HepG2 (cell line): ENCODE results near the gene FITM1. TPM values are rescaled to one million over a fixed set of nuclear protein-coding genes. Genes with fewer than 3 reads are reported as not detected.

Experiments used
- ARID2 ChIP-seq: sonication (generic); formaldehyde crosslinking; IDR thresholded peaks from 2 replicates; pipeline ENCODE4 v1.8.1; 2022; ENCODE audit warnings: mild to moderate bottlenecking, missing genetic modification reagents, borderline replicate concordance
- ASH2L ChIP-seq: fragments of 300-600, 200-600 bp; sonication (generic); IDR thresholded peaks from 2 replicates; pipeline ENCODE4 v1.7.0; 2017; ENCODE audit warnings: low read depth, mild to moderate bottlenecking, moderate library complexity, mixed read lengths, low read length; ENCODE audit not compliant: insufficient read length
- ATAD3A ChIP-seq: sonication (generic); formaldehyde crosslinking; IDR thresholded peaks from 2 replicates; pipeline ENCODE4 v1.4.0; 2020; ENCODE audit warnings: missing genetic modification reagents
- GLI4 ChIP-seq: sonication (generic); formaldehyde crosslinking; IDR thresholded peaks from 2 replicates; pipeline ENCODE4 v1.5.1; 2020; ENCODE audit warnings: missing genetic modification reagents, mild to moderate bottlenecking, moderate library complexity, borderline replicate concordance
- HIVEP1 ChIP-seq: sonication (generic); formaldehyde crosslinking; IDR thresholded peaks from 2 replicates; pipeline ENCODE4 v1.4.0; 2020; ENCODE audit warnings: mild to moderate bottlenecking, missing genetic modification reagents
- MTERF4 ChIP-seq: sonication (generic); formaldehyde crosslinking; IDR thresholded peaks from 2 replicates; pipeline ENCODE4 v1.8.0; 2023; ENCODE audit warnings: mild to moderate bottlenecking, missing genetic modification reagents
- PPARG ChIP-seq: conservative IDR thresholded peaks from 2 replicates; pipeline ENCODE4 v1.6.1; 2016; ENCODE audit warnings: missing biosample characterization, missing genetic modification reagents
- PRDM4 ChIP-seq: sonication (generic); formaldehyde crosslinking; IDR thresholded peaks from 2 replicates; pipeline ENCODE4 v1.9.0; 2021; ENCODE audit warnings: missing genetic modification reagents, borderline replicate concordance
- RFX3 ChIP-seq: IDR thresholded peaks from 2 replicates; pipeline ENCODE4 v1.6.1; 2016; ENCODE audit warnings: missing biosample characterization, missing genetic modification reagents
- SP5 ChIP-seq: IDR thresholded peaks from 2 replicates; pipeline ENCODE4 v1.6.1; 2016; ENCODE audit warnings: low read depth, borderline replicate concordance
- TBP ChIP-seq: sonication (generic); formaldehyde crosslinking; IDR thresholded peaks from 2 replicates; pipeline ENCODE4 v1.5.0; 2020; ENCODE audit warnings: missing genetic modification reagents
- ZBTB26 ChIP-seq: IDR thresholded peaks from 2 replicates; pipeline ENCODE4 v1.6.1; 2016; ENCODE audit warnings: missing compliant biosample characterization, missing genetic modification reagents, borderline replicate concordance
- ZFX ChIP-seq: sonication (generic); formaldehyde crosslinking; IDR thresholded peaks from 2 replicates; pipeline ENCODE4 v1.4.0; 2020; ENCODE audit warnings: mild to moderate bottlenecking, low read depth, missing genetic modification reagents, moderate library complexity
- ZKSCAN8 ChIP-seq: IDR thresholded peaks from 2 replicates; pipeline ENCODE4 v1.6.1; 2016; ENCODE audit warnings: borderline replicate concordance, missing genetic modification reagents, missing compliant biosample characterization
- ZNF124 ChIP-seq: sonication (generic); formaldehyde crosslinking; IDR thresholded peaks from 2 replicates; pipeline ENCODE4 v1.4.0; 2020; ENCODE audit warnings: missing genetic modification reagents
- ZNF207 ChIP-seq: fragments of 450-650 bp; IDR thresholded peaks from 2 replicates; pipeline ENCODE4 v1.6.1; 2016; ENCODE audit warnings: antibody characterized with exemption, borderline replicate concordance
- ZNF235 ChIP-seq: sonication (generic); formaldehyde crosslinking; IDR thresholded peaks from 2 replicates; pipeline ENCODE4 v1.8.1; 2023; ENCODE audit warnings: mild to moderate bottlenecking, missing genetic modification reagents, borderline replicate concordance
- ZNF382 ChIP-seq: sonication (generic); formaldehyde crosslinking; IDR thresholded peaks from 2 replicates; pipeline ENCODE4 v1.5.0; 2020; ENCODE audit warnings: missing genetic modification reagents, mild to moderate bottlenecking, borderline replicate concordance
- ZNF530 ChIP-seq: sonication (generic); formaldehyde crosslinking; IDR thresholded peaks from 2 replicates; pipeline ENCODE4 v1.5.0; 2020; ENCODE audit warnings: low read depth, mild to moderate bottlenecking, missing genetic modification reagents
- ZNF547 ChIP-seq: sonication (generic); formaldehyde crosslinking; IDR thresholded peaks from 2 replicates; pipeline ENCODE4 v1.5.1; 2020; ENCODE audit warnings: mild to moderate bottlenecking, missing genetic modification reagents
- ZNF691 ChIP-seq: sonication (generic); formaldehyde crosslinking; IDR thresholded peaks from 2 replicates; pipeline ENCODE4 v1.4.0; 2020; ENCODE audit warnings: missing genetic modification reagents, low read depth, mild to moderate bottlenecking, borderline replicate concordance
- ZNF709 ChIP-seq: sonication (generic); formaldehyde crosslinking; IDR thresholded peaks from 2 replicates; pipeline ENCODE4 v1.5.0; 2020; ENCODE audit warnings: mild to moderate bottlenecking, missing genetic modification reagents
- ZNF747 ChIP-seq: sonication (generic); formaldehyde crosslinking; IDR thresholded peaks from 2 replicates; pipeline ENCODE4 v1.8.1; 2023; ENCODE audit warnings: missing genetic modification reagents, mild to moderate bottlenecking, borderline replicate concordance
- polyA plus RNA-seq, 8 experiments: library from polyadenylated mRNA; depleted of rRNA in 3 of 8; stranded (reverse) in 7 of 8; unstranded in 1 of 8; fragments of >200 nt; fragmentation: Illumina TruSeq in 4 of 8; extraction: Trizol in 4 of 8; gene quantifications; 2 replicates each; pipeline versions ENCODE4 v1.2.1 to v1.2.3, GENCODE V29; 2011 to 2016; ENCODE audit warnings: low read depth in 4 of 8, missing spikeins in 1 of 8, mixed read lengths in 1 of 8; ENCODE audit not compliant: insufficient read depth in 1 of 8
- total RNA-seq, 5 experiments: library from RNA; depleted of rRNA; stranded (reverse); fragments of >200 nt; fragmentation: Illumina TruSeq; extraction: Trizol; gene quantifications; 2 replicates each; pipeline ENCODE4 v1.2.3, GENCODE V29; 2016; ENCODE audit warnings: low read depth in 1 of 5

The FITM1 gene
- total and polyA plus RNA-seq, 2 of the 13 experiments (the other 11 are each of a cell fraction or from before 2014, with no cell fraction given): 2.7 to 5.8 TPM

GRCh38 chr14:24080888-24081738 is 49.3 kb upstream of the FITM1 start (continued):
- TF ChIP-seq ZKSCAN8: no peak
- TF ChIP-seq ZNF691 (CRISPR knock-in tag): 0 out of 2 replicates have a peak, but pooled peaks have one; percentile 59
- TF ChIP-seq ZNF547: peak; percentile 78; the same call in 1 of the 2 replicates
- peak; percentile 62; the same call in 1 of the 2 replicates for TF ChIP-seq PPARG (CRISPR knock-in tag)
- no peak for TF ChIP-seq ZNF530
- TF ChIP-seq RFX3 (CRISPR knock-in tag): no peak
- TF ChIP-seq ZNF747 (CRISPR knock-in tag): peak; percentile 48; the same call in 1 of the 2 replicates
- TF ChIP-seq ZFX: peak; percentile 93
- no peak for TF ChIP-seq GLI4 (CRISPR knock-in tag)
- no peak for TF ChIP-seq ZNF382 (CRISPR knock-in tag)
- TF ChIP-seq ASH2L: peak; percentile 68
- no peak for TF ChIP-seq PRDM4 (CRISPR knock-in tag)
- no peak; the same call in 1 of the 2 replicates for TF ChIP-seq HIVEP1
- TF ChIP-seq ARID2: no peak
- no peak for TF ChIP-seq TBP (CRISPR knock-in tag)
- peak; percentile 61 for TF ChIP-seq SP5 (CRISPR knock-in tag)
- no peak; the same call in 1 of the 2 replicates for TF ChIP-seq ZNF124 (CRISPR knock-in tag)
- no peak for TF ChIP-seq ZBTB26 (CRISPR knock-in tag)
- TF ChIP-seq ZNF235: peak; percentile 60; the same call in 1 of the 2 replicates
- no peak for TF ChIP-seq ATAD3A (CRISPR knock-in tag)
- TF ChIP-seq MTERF4 (CRISPR knock-in tag): no peak; the same call in 1 of the 2 replicates
- no peak for TF ChIP-seq ZNF709 (CRISPR knock-in tag)
- TF ChIP-seq ZNF207: no peak
